Measurements from ENCODE around the gene TSPAN4. TPM values are rescaled to one million over a fixed set of nuclear protein-coding genes. Genes with fewer than 3 reads are reported as not detected.
A peak's percentile ranks its signal among the peaks of the same experiment; 100 is the strongest.

Gene TSPAN4
- total and polyA plus RNA-seq, 3 donors from 2014 or later: 47.2 to 87.0 (median 49.1) TPM

GRCh38 chr11:802018-802617, 40.5 kb upstream of the TSPAN4 start:
- DNase-seq: no peak
- Histone ChIP-seq H3K4me3 (no peak overlapping the region), H3K27ac (no peak overlapping the region), H3K27me3 (no peaks in the 10 kb centered on the region), H3K9me3 (no peaks in the 10 kb centered on the region), H3K4me1 (peaks cover 21% of the 10 kb centered on the region), H3K36me3 (ENCODE audit: low read depth, missing control alignments) (no peaks in the 10 kb centered on the region)
- WGBS, 2 donors: 93 to 97% methylated on average over 6 to 14 of the region's 21 CpGs
- TF ChIP-seq CTCF (IDR thresholded peaks at IDR 0.05): no peak
- TF ChIP-seq POLR2A (IDR thresholded peaks at IDR 0.05): no peak
- intact Hi-C loops (cut with DNase I; ENCODE audit: low total_unique reads): no loop called here

DNA sequence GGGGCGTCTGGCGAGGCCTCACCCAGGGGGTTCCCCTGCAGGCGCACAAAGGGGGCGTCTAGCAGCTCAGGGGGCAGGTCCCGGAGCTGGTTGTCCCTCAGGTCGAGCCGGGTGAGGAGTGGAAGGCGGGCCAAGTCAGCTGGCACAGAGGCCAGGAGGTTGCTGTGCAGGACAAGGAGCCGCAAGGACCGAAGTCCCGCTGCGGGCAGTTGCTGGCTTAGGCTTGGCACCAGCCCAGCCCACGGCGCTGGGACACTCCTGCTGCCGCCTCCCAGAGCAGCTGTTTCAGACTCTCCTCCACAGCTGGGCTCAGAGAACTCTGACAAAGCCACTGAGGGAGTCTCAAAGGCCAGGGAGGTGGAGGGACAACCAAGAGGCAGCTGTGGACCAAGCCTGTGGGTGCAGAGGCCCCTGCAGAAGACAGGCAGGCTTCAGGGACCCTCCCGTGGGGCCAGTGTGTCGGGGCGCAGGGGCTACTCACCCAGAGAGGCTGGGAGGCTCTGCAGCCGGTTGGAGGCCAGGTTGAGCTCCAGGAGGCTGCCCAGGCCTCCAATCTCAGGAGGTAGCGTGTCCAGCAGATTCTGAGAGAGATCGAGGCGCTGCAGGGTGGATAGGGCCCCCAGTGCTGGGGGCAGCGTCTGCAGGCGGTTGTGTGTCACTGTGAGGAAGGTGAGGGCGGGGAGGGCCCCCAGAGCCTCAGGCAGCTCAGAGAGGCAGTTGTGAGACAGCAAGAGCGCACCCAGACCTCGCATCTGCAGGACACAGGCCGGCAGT, 39.8 kb upstream of the TSPAN4 start:
- Histone ChIP-seq H3K4me3 (no peak overlapping the region), H3K4me1 (peaks cover 19% of the 10 kb centered on the region), H3K36me3 (ENCODE audit: low read depth, missing control alignments) (no peaks in the 10 kb centered on the region), H3K27ac (no peak overlapping the region), H3K27me3 (no peaks in the 10 kb centered on the region), H3K9me3 (no peaks in the 10 kb centered on the region)
- no peak for DNase-seq
- WGBS, 2 donors: 92 to 93% methylated on average over 18 to 28 of the region's 28 CpGs
- no peak for TF ChIP-seq CTCF (IDR thresholded peaks at IDR 0.05)
- TF ChIP-seq POLR2A (IDR thresholded peaks at IDR 0.05): no peak
- intact Hi-C loops (cut with DNase I; ENCODE audit: low total_unique reads): no loop called here

GRCh38 chr11:803467-803742, 39.2 kb upstream of the TSPAN4 start:
- TF ChIP-seq POLR2A (IDR thresholded peaks at IDR 0.05) (no peak), CTCF (IDR thresholded peaks at IDR 0.05) (no peak)
- no peak overlapping the region for H3K27ac ChIP-seq
- peaks cover 19% of the 10 kb centered on the region for H3K4me1 ChIP-seq
- no peaks in the 10 kb centered on the region for H3K36me3 ChIP-seq (ENCODE audit: low read depth, missing control alignments)
- H3K4me3 ChIP-seq: no peak overlapping the region
- 87 to 90% methylated on average over 7 to 8 of the region's 8 CpGs for WGBS, 2 donors
- H3K9me3 ChIP-seq: no peaks in the 10 kb centered on the region
- H3K27me3 ChIP-seq: no peaks in the 10 kb centered on the region
- DNase-seq: no peak
- intact Hi-C loops (cut with DNase I; ENCODE audit: low total_unique reads): no loop called here

DNA sequence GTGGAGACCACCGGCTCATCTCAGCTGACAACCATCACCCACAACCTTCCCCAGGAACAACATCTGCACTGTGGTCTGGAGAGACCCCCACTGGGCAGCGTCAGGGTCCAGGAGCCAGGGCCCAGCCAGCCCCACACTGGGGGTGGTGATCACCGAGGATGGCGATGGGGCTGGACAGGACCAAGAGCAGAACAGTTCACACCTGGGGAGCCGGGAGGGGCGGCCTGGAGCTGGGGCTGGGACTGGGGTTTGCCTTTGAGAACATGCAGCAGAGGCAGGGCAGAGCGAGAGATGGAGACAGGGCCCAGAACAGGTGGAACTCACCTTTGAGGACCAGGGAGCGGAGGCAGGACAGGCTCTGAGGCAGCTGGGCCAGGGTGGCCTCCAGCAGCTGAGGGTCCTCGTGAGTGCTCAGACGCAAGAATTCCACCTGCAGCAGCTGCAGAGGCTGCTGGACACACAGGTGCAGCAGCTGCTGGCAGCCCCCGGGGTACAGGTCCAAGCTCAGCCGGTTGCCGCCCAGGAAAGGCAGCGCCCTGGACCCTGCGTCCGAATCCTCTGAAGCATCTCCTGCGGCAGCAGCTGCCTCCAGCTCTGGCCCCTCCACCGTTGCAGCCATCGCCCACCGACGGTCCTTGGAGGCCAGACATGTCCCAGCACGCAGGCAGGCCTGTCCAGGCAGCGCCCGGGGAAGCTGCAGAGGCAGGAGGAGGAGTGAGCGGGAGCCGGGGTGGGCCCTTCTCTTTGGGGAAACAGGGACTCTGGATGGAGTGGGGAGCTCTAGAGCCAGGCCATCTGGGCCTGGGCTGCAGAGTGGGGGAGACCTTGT, 38.7 kb upstream of the TSPAN4 start:
- WGBS, 2 donors: 58 to 88% methylated on average over 6 to 25 of the region's 26 CpGs
- no peaks in the 10 kb centered on the region for H3K36me3 ChIP-seq (ENCODE audit: low read depth, missing control alignments)
- peaks cover 21% of the 10 kb centered on the region for H3K4me1 ChIP-seq
- TF ChIP-seq POLR2A (IDR thresholded peaks at IDR 0.05): no peak
- TF ChIP-seq CTCF (IDR thresholded peaks at IDR 0.05): no peak
- peak overlapping the region in 1 of 2 donors; percentile 67 for H3K4me3 ChIP-seq
- no peak overlapping the region for H3K27ac ChIP-seq
- H3K27me3 ChIP-seq: no peaks in the 10 kb centered on the region
- H3K9me3 ChIP-seq: no peaks in the 10 kb centered on the region
- DNase-seq: no peak
- intact Hi-C loops (cut with DNase I; ENCODE audit: low total_unique reads): no loop called here

Data from testis (tissue), 3 donors.